ENCODE results near the gene CHST3.
"Not testable (repeated sequence)": the region's sequence is repeated elsewhere in the genome, so short reads cannot be mapped to it uniquely, and the experiment has no call there.

The CHST3 gene

GRCh38 chr10:72031706-72032105 is 67.5 kb downstream of the CHST3 start:
- H3K4me3 ChIP-seq (ENCODE audit: control insufficient read depth, low read depth, low read length): no peak overlapping the region
- no peak for DNase-seq (ENCODE audit: low read depth)
- TF ChIP-seq CTCF (IDR thresholded peaks at IDR 0.05; ENCODE audit: control insufficient read depth, insufficient read depth, low read depth, low read length, missing control alignments): no peak

- not testable (repeated sequence) for DNase-seq (ENCODE audit: low read depth); H3K4me3 ChIP-seq (ENCODE audit: control insufficient read depth, low read depth, low read length)
These were observed 68.4 kb downstream of the CHST3 start for GRCh38 chr10:72032409-72033162.

- TF ChIP-seq CTCF (IDR thresholded peaks at IDR 0.05; ENCODE audit: control insufficient read depth, insufficient read depth, low read depth, low read length, missing control alignments): no peak
- no peak for DNase-seq (ENCODE audit: low read depth)
- H3K4me3 ChIP-seq (ENCODE audit: control insufficient read depth, low read depth, low read length): no peak overlapping the region
These were observed 69.9 kb downstream of the CHST3 start for GRCh38 chr10:72034040-72034499.

DNA sequence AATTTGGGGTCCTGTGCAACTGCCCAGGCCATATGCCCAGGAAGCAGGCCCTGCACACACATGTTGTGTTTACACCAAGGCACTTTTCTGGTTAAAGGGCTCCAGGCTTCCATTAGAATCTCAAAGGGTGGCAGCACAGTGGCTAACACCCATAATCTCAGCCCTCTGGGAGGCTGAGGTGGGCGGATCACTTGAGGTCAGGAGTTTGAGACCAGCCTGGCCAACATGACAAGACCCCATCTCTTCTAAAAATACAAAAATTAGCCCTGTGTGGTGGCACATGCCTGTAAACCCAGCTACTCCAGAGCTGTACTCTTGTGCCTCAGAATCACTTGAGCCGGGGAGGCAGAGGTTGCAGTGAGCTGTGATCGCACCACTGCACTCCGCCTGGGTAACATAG is 70.6 kb downstream of the CHST3 start:
- no peak for TF ChIP-seq CTCF (IDR thresholded peaks at IDR 0.05; ENCODE audit: control insufficient read depth, insufficient read depth, low read depth, low read length, missing control alignments)
- no peak overlapping the region for H3K4me3 ChIP-seq (ENCODE audit: control insufficient read depth, low read depth, low read length)
- DNase-seq (ENCODE audit: low read depth): no peak

GRCh38 chr10:72035252-72035887 is 71.2 kb downstream of the CHST3 start:
- no peak overlapping the region for H3K4me3 ChIP-seq (ENCODE audit: control insufficient read depth, low read depth, low read length)
- TF ChIP-seq CTCF (IDR thresholded peaks at IDR 0.05; ENCODE audit: control insufficient read depth, insufficient read depth, low read depth, low read length, missing control alignments): no peak
- DNase-seq (ENCODE audit: low read depth): no peak

GRCh38 chr10:72037266-72037665 is 73.1 kb downstream of the CHST3 start:
- H3K4me3 ChIP-seq (ENCODE audit: control insufficient read depth, low read depth, low read length): no peak overlapping the region
- TF ChIP-seq CTCF (IDR thresholded peaks at IDR 0.05; ENCODE audit: control insufficient read depth, insufficient read depth, low read depth, low read length, missing control alignments): no peak
- DNase-seq (ENCODE audit: low read depth): no peak

GRCh38 chr10:72037811-72038210 is 73.6 kb downstream of the CHST3 start:
- TF ChIP-seq CTCF (IDR thresholded peaks at IDR 0.05; ENCODE audit: control insufficient read depth, insufficient read depth, low read depth, low read length, missing control alignments): no peak
- no peak for DNase-seq (ENCODE audit: low read depth)
- H3K4me3 ChIP-seq (ENCODE audit: control insufficient read depth, low read depth, low read length): no peak overlapping the region

All from AG09309 (cell line).